CD4-positive, CD25-positive, alpha-beta regulatory T cell (primary cell): ENCODE results near the gene ZNF446. TPM values are rescaled to one million over a fixed set of nuclear protein-coding genes. Genes with fewer than 3 reads are reported as not detected.

Source experiments
- ATAC-seq, 2 donors: fragments of 150-1000 bp; cut with Tn5 transposase; one replicate each; pipeline ENCODE4 v1.10.0; 2021; ENCODE audit warnings: low read depth in 2 of 2, moderate number of reproducible peaks in 2 of 2, moderate library complexity in 1 of 2
- DNase-seq, 3 donors: peaks; one replicate each; pipeline versions ENCODE4 v3.0.0 to v3.0.0-alpha.2; 2012 to 2022; ENCODE audit warnings: mixed read lengths in 1 of 3
- H3K27ac ChIP-seq: one replicate; pipeline ENCODE4 v1.7.0; 2013; ENCODE audit warnings: mild to moderate bottlenecking, low read length; ENCODE audit not compliant: insufficient read depth, poor library complexity, severe bottlenecking
- H3K27me3 ChIP-seq: one replicate; pipeline ENCODE4 v1.7.0; 2013; ENCODE audit warnings: low read length; ENCODE audit not compliant: control insufficient read depth, insufficient read depth
- H3K36me3 ChIP-seq: one replicate; pipeline ENCODE4 v1.7.0; 2013; ENCODE audit warnings: mild to moderate bottlenecking, low read length, moderate library complexity; ENCODE audit not compliant: control insufficient read depth, insufficient read depth
- H3K4me1 ChIP-seq: 2 replicates; pipeline ENCODE4 v1.7.0; 2013; ENCODE audit warnings: mild to moderate bottlenecking, low read length; ENCODE audit not compliant: insufficient read depth, control insufficient read depth, poor library complexity, severe bottlenecking
- H3K4me3 ChIP-seq: one replicate; pipeline ENCODE4 v1.7.0; 2013; ENCODE audit warnings: low read depth, mild to moderate bottlenecking, low read length, moderate library complexity
- H3K9me3 ChIP-seq, 2 experiments: 1 replicate in 1 of 2; 2 replicates in 1 of 2; pipeline ENCODE4 v1.7.0; 2013; ENCODE audit warnings: low read length in 2 of 2, mild to moderate bottlenecking in 1 of 2, moderate library complexity in 1 of 2; ENCODE audit not compliant: control insufficient read depth in 2 of 2
- H3K27ac Mint-ChIP-seq, 3 donors: one replicate each; pipeline ENCODE4 v1.8.0; 2020 to 2022; ENCODE audit warnings: mild to moderate bottlenecking in 3 of 3, mixed read lengths in 3 of 3, moderate library complexity in 2 of 3
- H3K27me3 Mint-ChIP-seq: one replicate; pipeline ENCODE4 v1.8.0; 2022; ENCODE audit warnings: mild to moderate bottlenecking, mixed read lengths
- H3K36me3 Mint-ChIP-seq: one replicate; pipeline ENCODE4 v1.8.0; 2020; ENCODE audit warnings: mixed read lengths
- H3K4me1 Mint-ChIP-seq, 4 donors: one replicate each; pipeline ENCODE4 v1.8.0; 2020 to 2022; ENCODE audit warnings: mixed read lengths in 4 of 4, mild to moderate bottlenecking in 1 of 4
- H3K4me3 Mint-ChIP-seq, 4 donors: one replicate each; pipeline ENCODE4 v1.8.0; 2020 to 2022; ENCODE audit warnings: mild to moderate bottlenecking in 4 of 4, mixed read lengths in 4 of 4, moderate library complexity in 3 of 4
- H3K9me3 Mint-ChIP-seq, 7 donors: one replicate each; pipeline ENCODE4 v1.8.0; 2020 to 2022; ENCODE audit warnings: mixed read lengths in 7 of 7, mild to moderate bottlenecking in 3 of 7, moderate library complexity in 2 of 7
- polyA plus RNA-seq, 4 donors: library from polyadenylated mRNA; unstranded; fragments of 300-500 nt; fragmentation: Illumina TruSeq; gene quantifications; one replicate each; pipeline ENCODE4 v1.2.3, GENCODE V29; 2021
- total RNA-seq: library from RNA; stranded (reverse); gene quantifications from one replicate; pipeline ENCODE4 v1.2.3, GENCODE V29; 2022

ZNF446 gene
- total and polyA plus RNA-seq, 5 donors from 2014 or later: 1.7 to 10.5 (median 4.2) TPM

DNA sequence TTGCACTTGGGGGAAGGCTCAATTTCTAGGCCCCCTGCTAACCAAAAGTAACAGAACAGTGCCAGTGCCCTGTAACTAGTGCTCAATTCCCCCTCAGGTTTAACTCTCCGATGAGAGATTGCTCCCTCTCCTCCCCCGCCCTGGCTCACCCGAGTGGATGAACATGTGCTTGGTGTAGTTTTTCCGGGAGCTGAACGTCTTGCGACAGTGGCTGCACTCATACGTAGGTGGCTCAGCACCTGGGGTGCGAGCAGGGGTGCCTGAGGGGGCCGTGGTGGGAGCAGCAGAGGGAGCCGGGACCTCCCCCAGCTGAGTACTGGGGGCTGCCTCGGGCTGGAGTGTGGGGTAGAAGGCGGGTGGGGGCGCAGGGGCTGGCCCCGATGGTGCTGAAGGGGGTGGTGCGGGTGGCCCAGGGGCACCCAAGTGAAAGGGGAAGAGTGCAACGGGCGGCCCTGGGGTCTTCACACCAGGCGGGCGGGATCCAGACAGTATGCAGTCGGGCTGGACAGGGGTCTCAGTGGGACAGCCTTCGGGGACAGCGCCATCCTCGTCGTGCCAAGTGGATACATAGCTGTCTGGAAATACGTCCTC, 40.2 kb downstream of the ZNF446 start:
- no peak for DNase-seq
- H3K27ac ChIP-seq: no peak overlapping the region
- H3K4me1 ChIP-seq: peaks cover 34% of the 10 kb centered on the region
- H3K36me3 Mint-ChIP-seq: no peaks in the 10 kb centered on the region
- peaks cover 5 to 55% (median 24%) of the 10 kb centered on the region in 4 donors for H3K4me1 Mint-ChIP-seq
- no peak for ATAC-seq
- H3K9me3 ChIP-seq: no peaks in the 10 kb centered on the region
- H3K27me3 ChIP-seq: no peaks in the 10 kb centered on the region
- H3K27ac Mint-ChIP-seq: no peak overlapping the region
- peaks cover 4% of the 10 kb centered on the region for H3K36me3 ChIP-seq
- H3K9me3 Mint-ChIP-seq: peaks cover 0 to 1% (median 0%) of the 10 kb centered on the region in 7 donors
- no peak overlapping the region for H3K4me3 ChIP-seq
- no peaks in the 10 kb centered on the region for H3K27me3 Mint-ChIP-seq
- H3K4me3 Mint-ChIP-seq: peak overlapping the region in 2 of 4 donors; percentile 27 to 82

DNA sequence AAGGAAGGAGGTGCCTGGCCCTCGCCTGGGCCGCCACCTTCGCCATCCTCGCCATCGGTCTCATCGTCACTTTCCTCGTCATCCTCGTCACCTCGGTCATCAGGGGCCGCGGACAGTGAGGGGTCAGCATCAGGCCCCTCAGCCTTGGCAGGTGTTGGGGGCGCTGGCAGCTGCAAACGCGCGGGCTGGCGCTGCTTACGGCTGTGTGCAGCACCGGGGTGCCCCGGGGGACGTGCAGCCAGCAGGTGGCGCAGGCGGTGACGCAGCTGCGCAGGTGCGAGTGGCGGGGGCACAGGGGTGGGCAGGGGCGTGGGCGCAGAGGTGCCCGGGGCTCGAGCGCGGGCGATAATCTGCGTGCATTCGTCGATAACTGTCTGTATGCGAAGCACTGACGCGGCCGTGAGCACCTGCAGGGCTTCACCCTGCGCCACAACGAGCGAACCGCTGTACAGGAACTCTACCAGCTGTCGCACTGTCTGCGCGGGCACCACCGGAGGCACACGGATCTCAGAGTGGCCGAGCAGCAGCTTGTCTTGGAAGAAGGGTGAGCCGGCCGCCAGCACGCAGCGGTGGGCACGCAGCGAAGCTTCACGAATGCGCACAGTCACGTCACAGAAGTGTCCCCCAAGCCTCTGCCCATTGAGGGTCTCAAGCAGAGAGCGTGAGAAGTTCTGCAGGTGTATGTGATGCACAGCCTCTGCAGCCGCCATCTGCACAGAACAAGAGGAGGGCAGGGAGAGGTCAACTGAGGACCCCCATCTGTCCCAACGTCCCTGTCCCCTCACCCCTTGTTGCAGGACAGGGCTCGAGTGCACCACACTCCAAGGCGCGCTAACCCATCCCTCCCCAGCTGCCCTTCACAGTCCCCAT, 41.0 kb downstream of the ZNF446 start:
- no peak overlapping the region for H3K27ac ChIP-seq
- Mint-ChIP-seq H3K9me3 (peaks cover 0 to 1% (median 0%) of the 10 kb centered on the region in 7 donors), H3K4me1 (peaks cover 7 to 58% (median 24%) of the 10 kb centered on the region in 4 donors), H3K4me3 (peak overlapping the region in 1 of 4 donors; percentile 90), H3K36me3 (no peaks in the 10 kb centered on the region), H3K27me3 (no peaks in the 10 kb centered on the region), H3K27ac (no peak overlapping the region)
- DNase-seq (no peak), ATAC-seq (no peak)
- H3K36me3 ChIP-seq: peaks cover 4% of the 10 kb centered on the region
- H3K4me1 ChIP-seq: peaks cover 34% of the 10 kb centered on the region
- no peaks in the 10 kb centered on the region for H3K27me3 ChIP-seq
- no peak overlapping the region for H3K4me3 ChIP-seq
- H3K9me3 ChIP-seq: no peaks in the 10 kb centered on the region

DNA sequence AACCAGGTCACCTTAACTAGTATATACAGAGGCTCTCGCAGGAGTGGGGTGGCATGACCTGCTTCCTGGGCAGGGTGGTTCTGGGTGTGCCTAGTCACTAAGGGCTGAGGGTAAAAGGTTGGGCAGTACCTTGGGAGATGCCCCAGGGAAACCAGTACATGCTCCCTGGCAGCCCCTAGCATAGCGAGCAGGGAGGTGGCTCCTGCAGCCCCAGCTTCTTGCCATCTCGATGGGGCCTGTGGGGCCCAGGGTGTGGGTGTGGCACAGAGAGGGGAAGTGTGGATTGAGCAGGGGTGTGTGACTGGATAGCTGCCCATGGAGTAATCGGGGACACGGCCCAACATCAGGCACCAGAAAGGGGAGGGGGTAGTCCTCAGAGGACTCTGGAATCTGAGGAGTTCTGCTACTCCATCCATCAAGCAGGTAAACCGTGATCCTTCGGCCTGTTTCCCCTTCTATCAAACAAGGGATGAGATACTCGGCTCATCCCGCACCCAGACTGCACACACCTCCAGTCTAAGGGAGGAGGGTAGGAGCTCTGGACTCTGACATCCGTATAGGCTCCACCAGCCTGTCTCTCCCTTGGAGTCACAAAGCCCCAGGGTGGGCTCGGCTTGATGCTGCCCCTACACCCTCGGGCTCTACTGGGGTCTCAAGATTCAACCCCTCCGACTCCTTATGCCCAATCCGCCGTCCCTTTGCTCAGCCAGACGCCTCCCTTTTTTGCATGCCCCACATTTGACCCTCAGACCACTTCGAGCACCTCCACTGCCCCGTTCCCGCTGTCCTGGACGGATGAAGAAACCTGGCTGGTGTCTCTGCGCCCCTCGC, 42.3 kb downstream of the ZNF446 start:
- H3K36me3 ChIP-seq: peaks cover 4% of the 10 kb centered on the region
- peaks cover 31% of the 10 kb centered on the region for H3K4me1 ChIP-seq
- no peak for DNase-seq
- peak overlapping the region; percentile 65 for H3K4me3 ChIP-seq
- H3K9me3 ChIP-seq: no peaks in the 10 kb centered on the region
- Mint-ChIP-seq H3K4me3 (peak overlapping the region; percentile 95 to 99 (median 97)), H3K9me3 (peaks cover 0 to 1% (median 0%) of the 10 kb centered on the region in 7 donors), H3K36me3 (no peaks in the 10 kb centered on the region), H3K4me1 (peaks cover 7 to 58% (median 25%) of the 10 kb centered on the region in 4 donors), H3K27me3 (no peaks in the 10 kb centered on the region), H3K27ac (peak overlapping the region; percentile 95 to 99 (median 97))
- H3K27ac ChIP-seq: peak overlapping the region; percentile 87
- H3K27me3 ChIP-seq: no peaks in the 10 kb centered on the region
- no peak for ATAC-seq

DNA sequence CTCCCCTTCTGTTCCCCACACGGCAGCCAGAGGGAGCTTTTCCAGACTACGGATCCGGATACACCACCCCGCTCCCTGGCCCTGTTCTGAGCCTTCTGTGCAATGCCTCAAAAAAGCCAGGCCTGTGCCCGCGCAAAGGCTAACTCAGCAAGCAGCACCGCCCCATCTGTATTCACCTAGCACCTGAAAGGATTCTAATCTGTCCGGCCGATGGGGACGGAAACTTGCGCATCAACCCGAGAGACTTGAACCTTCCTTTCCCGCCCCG, 42.9 kb downstream of the ZNF446 start:
- peaks cover 7 to 53% (median 25%) of the 10 kb centered on the region in 4 donors for H3K4me1 Mint-ChIP-seq
- no peaks in the 10 kb centered on the region for H3K27me3 Mint-ChIP-seq
- Histone ChIP-seq H3K4me3 (peak overlapping the region; percentile 65), H3K9me3 (no peaks in the 10 kb centered on the region), H3K36me3 (peaks cover 4% of the 10 kb centered on the region), H3K4me1 (peaks cover 26% of the 10 kb centered on the region), H3K27me3 (no peaks in the 10 kb centered on the region), H3K27ac (peak overlapping the region; percentile 87)
- no peaks in the 10 kb centered on the region for H3K36me3 Mint-ChIP-seq
- H3K27ac Mint-ChIP-seq: peak overlapping the region; percentile 95 to 99 (median 97)
- peaks cover 0 to 1% (median 0%) of the 10 kb centered on the region in 7 donors for H3K9me3 Mint-ChIP-seq
- H3K4me3 Mint-ChIP-seq: peak overlapping the region; percentile 95 to 99 (median 97)
- ATAC-seq: no peak
- peak; percentile 28 to 69 (median 33) for DNase-seq

DNA sequence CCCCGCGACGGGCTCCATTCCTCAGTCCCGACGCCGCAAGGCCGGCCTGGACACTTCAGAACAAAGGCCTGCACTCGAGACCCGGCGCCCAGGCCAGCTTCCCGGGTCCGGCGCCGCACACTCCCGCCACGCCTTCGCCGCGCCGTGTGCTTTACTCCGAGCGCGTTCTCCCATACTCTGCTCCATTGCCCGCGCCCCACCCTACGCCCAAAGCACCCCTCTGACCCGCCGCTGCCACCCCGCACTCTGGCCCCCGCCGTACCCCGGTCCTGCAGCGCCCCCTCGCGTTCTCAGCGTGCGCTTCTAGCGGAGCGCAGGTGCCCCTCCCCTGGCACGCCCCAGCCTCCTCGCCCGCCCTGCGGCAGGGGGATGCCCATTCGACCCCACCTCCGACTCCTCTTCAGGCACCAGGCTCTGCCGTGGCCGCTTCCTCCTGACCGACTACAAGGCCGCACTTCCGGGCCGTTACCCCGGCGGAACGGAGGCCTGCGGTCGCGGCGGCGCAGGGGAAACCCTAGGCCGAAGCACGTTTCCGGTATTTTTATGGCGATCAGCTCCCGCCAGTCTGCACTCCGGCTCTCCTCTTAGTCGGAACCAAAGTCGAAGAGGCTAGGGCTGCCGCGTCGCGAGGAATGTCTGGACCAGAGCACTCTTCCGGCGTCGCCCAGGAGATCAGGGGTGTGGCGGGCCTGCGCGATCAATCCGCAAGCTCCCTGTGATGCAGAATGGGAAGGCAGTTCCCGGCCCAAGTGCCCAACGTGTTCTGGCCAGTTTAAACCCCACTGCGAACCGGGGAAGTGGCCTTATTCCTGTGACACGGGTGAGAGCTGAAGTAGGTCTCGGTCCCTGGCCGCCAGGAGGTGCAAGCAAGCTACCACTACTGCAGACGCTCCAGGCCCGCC, 43.5 kb downstream of the ZNF446 start, which contains the start of gene ZBTB45:
Gene ZBTB45 (minus strand): TSS at position 456 of the 902 bp plus-strand sequence. CDS start 2,137 bp downstream, outside the sequence.
- peak within 1 kb of the TSS; percentile 95 to 99 (median 97) for H3K4me3 Mint-ChIP-seq
- H3K27me3 ChIP-seq: no peaks in the 10 kb centered on the region
- peak within 1 kb of the TSS; percentile 95 to 99 (median 99) for H3K27ac Mint-ChIP-seq
- H3K27me3 Mint-ChIP-seq: no peaks in the 10 kb centered on the region
- H3K9me3 ChIP-seq: no peaks in the 10 kb centered on the region
- peak within 1 kb of the TSS; percentile 87 for H3K27ac ChIP-seq
- peak; percentile 78 to 96 (median 88) for DNase-seq
- peaks cover 4% of the 10 kb centered on the region for H3K36me3 ChIP-seq
- H3K4me3 ChIP-seq: peak within 1 kb of the TSS; percentile 65
- peaks cover 0 to 1% (median 0%) of the 10 kb centered on the region in 7 donors for H3K9me3 Mint-ChIP-seq
- H3K4me1 ChIP-seq: peaks cover 22% of the 10 kb centered on the region
- ATAC-seq: peak; percentile 86 to 88
- no peaks in the 10 kb centered on the region for H3K36me3 Mint-ChIP-seq
- peaks cover 7 to 48% (median 25%) of the 10 kb centered on the region in 4 donors for H3K4me1 Mint-ChIP-seq

DNA sequence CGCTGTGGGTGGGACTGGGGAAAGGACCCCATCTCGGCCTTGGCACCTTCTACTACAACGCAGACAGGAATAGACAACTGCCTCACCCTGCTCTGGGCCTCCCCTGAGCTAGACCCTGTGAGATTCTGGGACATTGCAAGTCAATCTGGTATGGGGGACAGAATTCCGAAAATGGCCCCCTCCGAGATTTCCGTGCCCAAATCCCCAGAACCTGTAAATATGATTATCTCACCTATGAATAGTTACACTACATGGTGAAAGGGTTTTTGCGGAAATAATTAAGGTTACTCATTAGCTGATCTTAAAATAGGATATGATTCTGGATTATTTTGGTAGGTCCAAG, 44.1 kb downstream of the ZNF446 start:
- Mint-ChIP-seq H3K27ac (peak overlapping the region; percentile 95 to 99 (median 99)), H3K27me3 (no peaks in the 10 kb centered on the region), H3K9me3 (peaks cover 0 to 1% (median 0%) of the 10 kb centered on the region in 7 donors), H3K4me3 (peak overlapping the region; percentile 95 to 99 (median 97)), H3K4me1 (peaks cover 7 to 45% (median 23%) of the 10 kb centered on the region in 4 donors), H3K36me3 (no peaks in the 10 kb centered on the region)
- Histone ChIP-seq H3K4me3 (peak overlapping the region; percentile 64), H3K4me1 (peaks cover 19% of the 10 kb centered on the region), H3K9me3 (no peaks in the 10 kb centered on the region), H3K27me3 (no peaks in the 10 kb centered on the region), H3K36me3 (peaks cover 4% of the 10 kb centered on the region), H3K27ac (peak overlapping the region; percentile 87)
- ATAC-seq: no peak
- no peak for DNase-seq
